Measurements from ENCODE around the gene TMEM231. TPM values are rescaled to one million over a fixed set of nuclear protein-coding genes. Genes with fewer than 3 reads are reported as not detected.

TMEM231 gene
- total and polyA plus RNA-seq, 5 donors = 3.8 to 7.8 (median 6.4) TPM

- WGBS = 94% methylated on average over 4 of the region's 4 CpGs
- Histone ChIP-seq H3K9me3 (ENCODE audit: control insufficient read depth, low read length) (no peaks in the 10 kb centered on the region), H3K27me3 (ENCODE audit: control insufficient read depth, insufficient read depth) (no peaks in the 10 kb centered on the region), H3K27ac (ENCODE audit: low read length) (peak overlapping the region; percentile 60), H3K4me3 (ENCODE audit: low read length) (no peak overlapping the region), H3K4me1 (ENCODE audit: control insufficient read depth, insufficient read depth, low read length) (no peaks in the 10 kb centered on the region)
- ATAC-seq (no peak), DNase-seq (no peak)
- intact Hi-C loops (cut with DNase I) = no loop called here
Measured at GRCh38 chr16:75588716-75589115, 32.7 kb upstream of the TMEM231 start.

GRCh38 chr16:75584108-75584507, 28.1 kb upstream of the TMEM231 start:
- Histone ChIP-seq H3K4me1 (ENCODE audit: control insufficient read depth, insufficient read depth, low read length) (no peaks in the 10 kb centered on the region), H3K4me3 (ENCODE audit: low read length) (no peak overlapping the region), H3K9me3 (ENCODE audit: control insufficient read depth, low read length) (no peaks in the 10 kb centered on the region), H3K27me3 (ENCODE audit: control insufficient read depth, insufficient read depth) (no peaks in the 10 kb centered on the region), H3K27ac (ENCODE audit: low read length) (no peak overlapping the region)
- ATAC-seq (no peak), DNase-seq (no peak)
- WGBS = 71% methylated on average over 3 of the region's 3 CpGs
- intact Hi-C loops (cut with DNase I) = no loop called here

- DNase-seq (no peak), ATAC-seq (no peak)
- Histone ChIP-seq H3K4me3 (ENCODE audit: low read length) (no peak overlapping the region), H3K4me1 (ENCODE audit: control insufficient read depth, insufficient read depth, low read length) (no peaks in the 10 kb centered on the region), H3K9me3 (ENCODE audit: control insufficient read depth, low read length) (no peaks in the 10 kb centered on the region), H3K27ac (ENCODE audit: low read length) (no peak overlapping the region), H3K27me3 (ENCODE audit: control insufficient read depth, insufficient read depth) (no peaks in the 10 kb centered on the region)
- intact Hi-C loops (cut with DNase I) = no loop called here
- 87% methylated on average over 7 of the region's 7 CpGs for WGBS
Measured at GRCh38 chr16:75579281-75579834, 23.3 kb upstream of the TMEM231 start.

GRCh38 chr16:75578725-75579124, 22.7 kb upstream of the TMEM231 start:
- H3K4me3 ChIP-seq (ENCODE audit: low read length) = no peak overlapping the region
- H3K27ac ChIP-seq (ENCODE audit: low read length) = no peak overlapping the region
- WGBS = 91% methylated on average over 2 of the region's 2 CpGs
- DNase-seq (no peak), ATAC-seq (no peak)
- H3K4me1 ChIP-seq (ENCODE audit: control insufficient read depth, insufficient read depth, low read length) = no peaks in the 10 kb centered on the region
- intact Hi-C loops (cut with DNase I) = no loop called here
- H3K27me3 ChIP-seq (ENCODE audit: control insufficient read depth, insufficient read depth) = no peaks in the 10 kb centered on the region
- H3K9me3 ChIP-seq (ENCODE audit: control insufficient read depth, low read length) = no peaks in the 10 kb centered on the region

- no peak for DNase-seq
- no peak for ATAC-seq
- Histone ChIP-seq H3K9me3 (ENCODE audit: control insufficient read depth, low read length) (no peaks in the 10 kb centered on the region), H3K4me3 (ENCODE audit: low read length) (no peak overlapping the region), H3K4me1 (ENCODE audit: control insufficient read depth, insufficient read depth, low read length) (no peaks in the 10 kb centered on the region), H3K27ac (ENCODE audit: low read length) (no peak overlapping the region), H3K27me3 (ENCODE audit: control insufficient read depth, insufficient read depth) (no peaks in the 10 kb centered on the region)
- intact Hi-C loops (cut with DNase I) = no loop called here
- WGBS = 89% methylated on average over 7 of the region's 7 CpGs
Measured at GRCh38 chr16:75578212-75578611, 22.2 kb upstream of the TMEM231 start.

GRCh38 chr16:75576384-75576811, 20.3 kb upstream of the TMEM231 start:
- ATAC-seq (no peak), DNase-seq (no peak)
- H3K4me1 ChIP-seq (ENCODE audit: control insufficient read depth, insufficient read depth, low read length) = peaks cover 3% of the 10 kb centered on the region
- H3K9me3 ChIP-seq (ENCODE audit: control insufficient read depth, low read length) = no peaks in the 10 kb centered on the region
- no peak overlapping the region for H3K27ac ChIP-seq (ENCODE audit: low read length)
- intact Hi-C loops (cut with DNase I) = no loop called here
- H3K4me3 ChIP-seq (ENCODE audit: low read length) = no peak overlapping the region
- H3K27me3 ChIP-seq (ENCODE audit: control insufficient read depth, insufficient read depth) = no peaks in the 10 kb centered on the region
- 48% methylated on average over 3 of the region's 3 CpGs for WGBS

- WGBS = 54% methylated on average over 3 of the region's 3 CpGs
- peaks cover 3% of the 10 kb centered on the region for H3K4me1 ChIP-seq (ENCODE audit: control insufficient read depth, insufficient read depth, low read length)
Measured at GRCh38 chr16:75575958-75576357, 19.9 kb upstream of the TMEM231 start.

GRCh38 chr16:75573955-75574354, 17.9 kb upstream of the TMEM231 start:
- H3K4me3 ChIP-seq (ENCODE audit: low read length) = no peak overlapping the region
- H3K9me3 ChIP-seq (ENCODE audit: control insufficient read depth, low read length) = no peaks in the 10 kb centered on the region
- no peak for ATAC-seq
- intact Hi-C loops (cut with DNase I) = no loop called here
- H3K4me1 ChIP-seq (ENCODE audit: control insufficient read depth, insufficient read depth, low read length) = peaks cover 8% of the 10 kb centered on the region
- no peak overlapping the region for H3K27ac ChIP-seq (ENCODE audit: low read length)
- whole genome bisulfite sequencing = 79% methylated on average over 5 of the region's 5 CpGs
- DNase-seq = no peak
- H3K27me3 ChIP-seq (ENCODE audit: control insufficient read depth, insufficient read depth) = no peaks in the 10 kb centered on the region

More at GRCh38 chr16:75575958-75576357, 19.9 kb upstream of the TMEM231 start:
- DNase-seq (no peak), ATAC-seq (no peak)
- intact Hi-C loops (cut with DNase I) = no loop called here
- Histone ChIP-seq H3K4me3 (ENCODE audit: low read length) (no peak overlapping the region), H3K9me3 (ENCODE audit: control insufficient read depth, low read length) (no peaks in the 10 kb centered on the region), H3K27ac (ENCODE audit: low read length) (no peak overlapping the region), H3K27me3 (ENCODE audit: control insufficient read depth, insufficient read depth) (no peaks in the 10 kb centered on the region)

GRCh38 chr16:75572864-75573542, 17.0 kb upstream of the TMEM231 start:
- Histone ChIP-seq H3K9me3 (ENCODE audit: control insufficient read depth, low read length) (no peaks in the 10 kb centered on the region), H3K27ac (ENCODE audit: low read length) (no peak overlapping the region), H3K4me3 (ENCODE audit: low read length) (no peak overlapping the region), H3K27me3 (ENCODE audit: control insufficient read depth, insufficient read depth) (no peaks in the 10 kb centered on the region), H3K4me1 (ENCODE audit: control insufficient read depth, insufficient read depth, low read length) (peaks cover 10% of the 10 kb centered on the region)
- intact Hi-C loops (cut with DNase I) = no loop called here
- DNase-seq (no peak), ATAC-seq (no peak)
- 66% methylated on average over 3 of the region's 3 CpGs for WGBS

GRCh38 chr16:75570396-75571065, 14.5 kb upstream of the TMEM231 start:
- H3K27me3 ChIP-seq (ENCODE audit: control insufficient read depth, insufficient read depth) = no peaks in the 10 kb centered on the region
- no peak for DNase-seq
- peaks cover 20% of the 10 kb centered on the region for H3K4me1 ChIP-seq (ENCODE audit: control insufficient read depth, insufficient read depth, low read length)
- H3K4me3 ChIP-seq (ENCODE audit: low read length) = no peak overlapping the region
- H3K27ac ChIP-seq (ENCODE audit: low read length) = peak overlapping the region; percentile 58
- H3K9me3 ChIP-seq (ENCODE audit: control insufficient read depth, low read length) = no peaks in the 10 kb centered on the region
- ATAC-seq = no peak
- WGBS = 40% methylated on average over 5 of the region's 5 CpGs
- intact Hi-C loops (cut with DNase I) = no loop called here

GRCh38 chr16:75567911-75568310, 11.9 kb upstream of the TMEM231 start:
- DNase-seq = no peak
- Histone ChIP-seq H3K27ac (ENCODE audit: low read length) (no peak overlapping the region), H3K4me1 (ENCODE audit: control insufficient read depth, insufficient read depth, low read length) (peaks cover 19% of the 10 kb centered on the region), H3K9me3 (ENCODE audit: control insufficient read depth, low read length) (no peaks in the 10 kb centered on the region), H3K4me3 (ENCODE audit: low read length) (no peak overlapping the region), H3K27me3 (ENCODE audit: control insufficient read depth, insufficient read depth) (no peaks in the 10 kb centered on the region)
- WGBS = 66% methylated on average over 4 of the region's 4 CpGs
- intact Hi-C loops (cut with DNase I) = loop anchor here in 1 of 4 donors (10.0 kb wide), 1 partner anchor 57 kb away; the partner anchor contains the start of gene ADAT1
- no peak for ATAC-seq

Measured in right cardiac atrium (tissue), 5 donors.